SK-N-MC (cell line): ENCODE measurements around the gene LENEP.

Source experiments
- EZH2 ChIP-seq: fragments of 200-600 bp; sonication (generic); IDR thresholded peaks from one replicate; pipeline ENCODE4 v1.6.1; 2017; ENCODE audit warnings: antibody characterized with exemption
- FOXP2 ChIP-seq: optimal IDR thresholded peaks from 2 replicates; pipeline ENCODE3; 2011; ENCODE audit warnings: mild to moderate bottlenecking, moderate library complexity; ENCODE audit not compliant: insufficient read depth; ENCODE audit errors: extremely low read length, control extremely low read depth
- POLR2AphosphoS5 ChIP-seq: IDR thresholded peaks from 2 replicates; pipeline ENCODE4 v1.6.1; 2012; ENCODE audit warnings: mild to moderate bottlenecking, low read depth, low read length, borderline replicate concordance

- TF ChIP-seq POLR2AphosphoS5 = no peak
- TF ChIP-seq EZH2 = no peak
- TF ChIP-seq FOXP2 = no peak
These were observed 12.0 kb downstream of the LENEP start for GRCh38 chr1:155005076-155006011.
